CD4-positive, CD25-positive, alpha-beta regulatory T cell (primary cell): ENCODE results near the gene CD59. TPM values are rescaled to one million over a fixed set of nuclear protein-coding genes. Genes with fewer than 3 reads are reported as not detected.
A peak's percentile ranks its signal among the peaks of the same experiment; 100 is the strongest.

Experiments used
- ATAC-seq, 2 donors: fragments of 150-1000 bp; cut with Tn5 transposase; one replicate each; pipeline ENCODE4 v1.10.0; 2021; ENCODE audit warnings: low read depth in 2 of 2, moderate number of reproducible peaks in 2 of 2, moderate library complexity in 1 of 2
- DNase-seq, 3 donors: peaks; one replicate each; pipeline versions ENCODE4 v3.0.0 to v3.0.0-alpha.2; 2012 to 2022; ENCODE audit warnings: mixed read lengths in 1 of 3
- H3K27ac ChIP-seq: one replicate; pipeline ENCODE4 v1.7.0; 2013; ENCODE audit warnings: mild to moderate bottlenecking, low read length; ENCODE audit not compliant: insufficient read depth, poor library complexity, severe bottlenecking
- H3K27me3 ChIP-seq: one replicate; pipeline ENCODE4 v1.7.0; 2013; ENCODE audit warnings: low read length; ENCODE audit not compliant: control insufficient read depth, insufficient read depth
- H3K36me3 ChIP-seq: one replicate; pipeline ENCODE4 v1.7.0; 2013; ENCODE audit warnings: mild to moderate bottlenecking, low read length, moderate library complexity; ENCODE audit not compliant: control insufficient read depth, insufficient read depth
- H3K4me1 ChIP-seq: 2 replicates; pipeline ENCODE4 v1.7.0; 2013; ENCODE audit warnings: mild to moderate bottlenecking, low read length; ENCODE audit not compliant: insufficient read depth, control insufficient read depth, poor library complexity, severe bottlenecking
- H3K4me3 ChIP-seq: one replicate; pipeline ENCODE4 v1.7.0; 2013; ENCODE audit warnings: low read depth, mild to moderate bottlenecking, low read length, moderate library complexity
- H3K9me3 ChIP-seq, 2 experiments: 1 replicate in 1 of 2; 2 replicates in 1 of 2; pipeline ENCODE4 v1.7.0; 2013; ENCODE audit warnings: low read length in 2 of 2, mild to moderate bottlenecking in 1 of 2, moderate library complexity in 1 of 2; ENCODE audit not compliant: control insufficient read depth in 2 of 2
- H3K27ac Mint-ChIP-seq, 3 donors: one replicate each; pipeline ENCODE4 v1.8.0; 2020 to 2022; ENCODE audit warnings: mild to moderate bottlenecking in 3 of 3, mixed read lengths in 3 of 3, moderate library complexity in 2 of 3
- H3K27me3 Mint-ChIP-seq: one replicate; pipeline ENCODE4 v1.8.0; 2022; ENCODE audit warnings: mild to moderate bottlenecking, mixed read lengths
- H3K36me3 Mint-ChIP-seq: one replicate; pipeline ENCODE4 v1.8.0; 2020; ENCODE audit warnings: mixed read lengths
- H3K4me1 Mint-ChIP-seq, 4 donors: one replicate each; pipeline ENCODE4 v1.8.0; 2020 to 2022; ENCODE audit warnings: mixed read lengths in 4 of 4, mild to moderate bottlenecking in 1 of 4
- H3K4me3 Mint-ChIP-seq, 4 donors: one replicate each; pipeline ENCODE4 v1.8.0; 2020 to 2022; ENCODE audit warnings: mild to moderate bottlenecking in 4 of 4, mixed read lengths in 4 of 4, moderate library complexity in 3 of 4
- H3K9me3 Mint-ChIP-seq, 7 donors: one replicate each; pipeline ENCODE4 v1.8.0; 2020 to 2022; ENCODE audit warnings: mixed read lengths in 7 of 7, mild to moderate bottlenecking in 3 of 7, moderate library complexity in 2 of 7
- polyA plus RNA-seq, 4 donors: library from polyadenylated mRNA; unstranded; fragments of 300-500 nt; fragmentation: Illumina TruSeq; gene quantifications; one replicate each; pipeline ENCODE4 v1.2.3, GENCODE V29; 2021
- total RNA-seq: library from RNA; stranded (reverse); gene quantifications from one replicate; pipeline ENCODE4 v1.2.3, GENCODE V29; 2022

CD59 gene, protein sequence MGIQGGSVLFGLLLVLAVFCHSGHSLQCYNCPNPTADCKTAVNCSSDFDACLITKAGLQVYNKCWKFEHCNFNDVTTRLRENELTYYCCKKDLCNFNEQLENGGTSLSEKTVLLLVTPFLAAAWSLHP
- total RNA-seq (80.3 TPM), polyA plus RNA-seq (100 to 1,000 TPM; 180 to 388 (median 223) TPM)

DNA sequence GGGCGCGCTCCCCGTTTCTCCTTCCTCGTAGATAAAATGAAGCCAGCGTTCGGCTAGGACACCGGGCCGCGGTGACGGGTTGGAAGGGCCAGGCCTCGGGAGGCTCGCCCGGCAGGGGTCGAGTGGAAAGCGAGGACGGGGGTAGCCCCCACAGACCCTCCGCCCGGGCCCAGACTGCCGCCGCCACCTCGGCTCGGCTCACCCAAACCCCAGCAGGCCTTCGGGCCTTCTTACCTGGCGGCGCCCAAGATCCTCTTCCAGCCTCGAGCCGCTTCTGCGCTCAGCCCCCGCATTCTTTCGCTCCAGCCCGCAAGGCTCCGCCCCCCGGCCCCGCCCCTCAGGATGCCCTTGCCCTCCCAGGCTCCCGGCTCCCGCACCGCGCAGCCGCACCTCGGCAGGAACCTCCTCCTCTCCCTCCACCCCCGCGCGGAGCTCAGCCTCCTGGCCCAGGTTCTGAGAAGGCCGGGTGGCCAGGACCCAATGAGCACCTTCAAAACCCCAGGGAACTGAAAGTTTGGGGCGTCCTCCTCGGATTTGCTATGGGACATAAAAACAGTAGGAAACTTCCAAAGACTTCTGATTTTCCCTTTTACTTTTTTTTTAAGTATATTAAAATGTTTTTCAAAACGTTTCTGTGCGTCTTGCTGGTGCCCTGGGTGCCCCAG is at the start of gene CD59:
CD59 (minus strand) TSS at position 276 of the 665 bp plus-strand sequence. CDS start 13,978 bp downstream, outside the sequence.
- Mint-ChIP-seq H3K4me3 (peak within 1 kb of the TSS; percentile 94 to 99 (median 96)), H3K27ac (peak within 1 kb of the TSS; percentile 83 to 96 (median 87)), H3K9me3 (no peaks in the 10 kb centered on the region), H3K4me1 (peaks cover 16 to 46% (median 30%) of the 10 kb centered on the region in 4 donors), H3K36me3 (peaks cover 5% of the 10 kb centered on the region), H3K27me3 (no peaks in the 10 kb centered on the region)
- Histone ChIP-seq H3K9me3 (no peaks in the 10 kb centered on the region), H3K27ac (peak within 1 kb of the TSS; percentile 76), H3K27me3 (no peaks in the 10 kb centered on the region), H3K4me1 (peaks cover 20% of the 10 kb centered on the region), H3K4me3 (peak within 1 kb of the TSS; percentile 97), H3K36me3 (no peaks in the 10 kb centered on the region)
- DNase-seq: peak; percentile 77 to 89 (median 89)
- ATAC-seq: peak; percentile 78

DNA sequence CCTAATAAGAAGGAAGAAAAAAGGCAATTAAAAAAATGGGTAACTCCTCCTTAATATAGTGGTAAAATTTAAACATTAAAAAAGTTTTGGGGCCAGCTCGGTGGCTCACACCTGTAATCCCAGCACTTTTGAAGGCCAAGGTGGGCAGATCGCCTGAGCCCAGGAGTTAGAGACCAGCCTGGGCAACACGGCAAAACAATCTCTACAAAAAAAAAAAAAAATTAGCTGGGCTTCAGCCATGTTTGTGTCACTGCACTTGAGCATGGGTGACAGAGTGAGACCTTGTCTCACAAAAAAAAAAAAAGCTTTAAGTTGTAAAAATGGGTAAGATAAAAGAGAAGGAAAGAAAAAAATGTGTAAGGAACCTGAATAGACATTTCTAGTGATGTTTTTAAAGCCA is 49.4 kb upstream of the CD59 start:
- Histone ChIP-seq H3K4me1 (no peaks in the 10 kb centered on the region), H3K4me3 (no peak overlapping the region), H3K27me3 (peaks cover 35% of the 10 kb centered on the region), H3K27ac (no peak overlapping the region), H3K36me3 (no peaks in the 10 kb centered on the region), H3K9me3 (peaks cover 0 to 2% of the 10 kb centered on the region in 2 experiments)
- Mint-ChIP-seq H3K4me1 (no peaks in the 10 kb centered on the region), H3K27me3 (peaks cover 66% of the 10 kb centered on the region), H3K9me3 (peaks cover 0 to 3% (median 0%) of the 10 kb centered on the region in 7 donors), H3K36me3 (no peaks in the 10 kb centered on the region), H3K27ac (no peak overlapping the region), H3K4me3 (no peak overlapping the region)
- ATAC-seq (no peak), DNase-seq (no peak)

DNA sequence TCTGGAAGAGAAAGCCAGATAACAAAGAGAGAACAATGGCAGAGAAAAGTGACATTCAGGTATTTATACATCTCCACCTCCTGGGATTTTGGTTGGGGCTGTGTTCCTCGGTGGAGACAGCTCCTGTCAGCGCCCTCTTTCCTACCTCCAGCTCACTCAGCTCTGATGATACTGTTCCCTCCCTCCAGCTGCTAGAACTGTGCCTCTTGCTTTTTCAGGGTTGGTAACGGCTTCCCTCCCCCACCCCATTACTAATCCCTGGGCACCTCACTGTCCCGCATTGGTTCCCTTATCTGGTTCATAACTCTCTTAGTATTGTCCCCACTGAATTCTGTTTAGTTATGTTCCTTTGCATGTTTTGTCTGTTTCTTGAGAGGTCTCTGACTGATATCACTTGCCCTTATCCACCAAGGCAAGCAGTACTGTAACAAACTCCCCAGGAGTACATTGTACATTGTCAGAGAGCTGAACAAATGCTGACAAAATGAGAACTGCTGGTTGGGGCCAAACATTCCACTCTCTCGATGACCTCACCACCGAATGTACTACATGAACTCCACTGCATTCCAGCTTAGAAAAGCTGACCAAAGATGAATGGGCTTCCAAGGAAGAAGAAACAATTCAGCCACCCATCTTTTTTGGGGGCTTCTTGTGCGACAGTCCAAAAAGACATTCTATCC is 43.8 kb upstream of the CD59 start:
- Histone ChIP-seq H3K4me1 (peaks cover 3% of the 10 kb centered on the region), H3K9me3 (no peaks in the 10 kb centered on the region), H3K27ac (no peak overlapping the region), H3K4me3 (no peak overlapping the region), H3K27me3 (peaks cover 38% of the 10 kb centered on the region), H3K36me3 (no peaks in the 10 kb centered on the region)
- Mint-ChIP-seq H3K4me3 (peak overlapping the region in 1 of 4 donors; percentile 53), H3K4me1 (peaks cover 0 to 15% (median 10%) of the 10 kb centered on the region in 4 donors), H3K9me3 (no peaks in the 10 kb centered on the region), H3K27ac (peak overlapping the region in 1 of 3 donors; percentile 6), H3K27me3 (peaks cover 54% of the 10 kb centered on the region), H3K36me3 (no peaks in the 10 kb centered on the region)
- ATAC-seq (no peak), DNase-seq (no peak)

DNA sequence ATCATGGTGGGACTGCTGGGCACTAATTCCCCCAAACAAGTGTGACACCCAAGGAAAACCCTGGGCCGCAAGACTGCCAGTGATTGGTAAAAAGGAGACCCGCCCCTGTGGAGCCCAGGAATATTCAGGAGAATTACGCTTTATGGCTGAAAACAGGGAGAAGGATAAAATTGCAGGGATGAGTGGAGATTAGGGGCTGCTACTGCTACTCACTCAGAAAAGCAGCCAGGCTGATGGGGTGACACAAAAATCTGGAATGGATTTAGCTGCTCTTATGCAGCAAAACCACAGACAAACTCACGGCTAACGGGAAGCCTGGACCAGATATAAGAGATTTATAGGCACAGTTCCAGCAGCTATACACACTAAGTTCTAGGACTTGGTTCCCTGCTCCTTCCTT is 42.5 kb upstream of the CD59 start:
- peaks cover 32% of the 10 kb centered on the region for H3K27me3 ChIP-seq
- DNase-seq (no peak), ATAC-seq (no peak)
- Mint-ChIP-seq H3K27ac (no peak overlapping the region), H3K4me1 (peaks cover 0 to 20% (median 15%) of the 10 kb centered on the region in 4 donors), H3K27me3 (peaks cover 50% of the 10 kb centered on the region), H3K4me3 (peak overlapping the region in 1 of 4 donors; percentile 72), H3K36me3 (no peaks in the 10 kb centered on the region), H3K9me3 (no peaks in the 10 kb centered on the region)
- H3K27ac ChIP-seq: no peak overlapping the region
- H3K9me3 ChIP-seq: no peaks in the 10 kb centered on the region
- H3K36me3 ChIP-seq: no peaks in the 10 kb centered on the region
- H3K4me1 ChIP-seq: peaks cover 6% of the 10 kb centered on the region
- H3K4me3 ChIP-seq: no peak overlapping the region

DNA sequence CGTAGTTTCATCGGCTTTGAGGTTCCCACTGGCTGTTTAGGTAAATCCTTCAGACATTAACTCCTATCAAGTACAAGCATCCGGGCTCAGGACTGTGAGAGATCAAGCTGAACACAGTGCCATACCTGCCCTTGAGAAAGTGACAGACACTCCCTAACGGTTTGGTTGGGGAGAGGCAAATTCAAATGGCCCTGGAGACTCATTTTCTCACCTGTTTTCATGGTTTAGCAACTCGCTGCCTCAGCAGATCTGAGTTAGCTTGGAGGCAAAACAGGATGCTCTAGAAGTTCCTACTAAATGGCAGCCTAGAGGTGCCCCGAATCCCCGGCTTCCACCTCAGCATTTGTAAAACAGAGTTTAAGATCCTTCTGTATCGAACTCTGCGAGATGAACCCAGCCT is 41.7 kb upstream of the CD59 start:
- no peak for ATAC-seq
- Histone ChIP-seq H3K27ac (no peak overlapping the region), H3K9me3 (no peaks in the 10 kb centered on the region), H3K36me3 (no peaks in the 10 kb centered on the region), H3K4me1 (peaks cover 13% of the 10 kb centered on the region), H3K27me3 (peaks cover 30% of the 10 kb centered on the region), H3K4me3 (no peak overlapping the region)
- Mint-ChIP-seq H3K27me3 (peaks cover 47% of the 10 kb centered on the region), H3K4me1 (peaks cover 0 to 27% (median 22%) of the 10 kb centered on the region in 4 donors), H3K27ac (peak overlapping the region in 1 of 3 donors; percentile 46), H3K9me3 (no peaks in the 10 kb centered on the region), H3K4me3 (peak overlapping the region in 2 of 4 donors; percentile 50 to 72), H3K36me3 (no peaks in the 10 kb centered on the region)
- DNase-seq: peak in 2 of 3 donors; percentile 13 to 16

DNA sequence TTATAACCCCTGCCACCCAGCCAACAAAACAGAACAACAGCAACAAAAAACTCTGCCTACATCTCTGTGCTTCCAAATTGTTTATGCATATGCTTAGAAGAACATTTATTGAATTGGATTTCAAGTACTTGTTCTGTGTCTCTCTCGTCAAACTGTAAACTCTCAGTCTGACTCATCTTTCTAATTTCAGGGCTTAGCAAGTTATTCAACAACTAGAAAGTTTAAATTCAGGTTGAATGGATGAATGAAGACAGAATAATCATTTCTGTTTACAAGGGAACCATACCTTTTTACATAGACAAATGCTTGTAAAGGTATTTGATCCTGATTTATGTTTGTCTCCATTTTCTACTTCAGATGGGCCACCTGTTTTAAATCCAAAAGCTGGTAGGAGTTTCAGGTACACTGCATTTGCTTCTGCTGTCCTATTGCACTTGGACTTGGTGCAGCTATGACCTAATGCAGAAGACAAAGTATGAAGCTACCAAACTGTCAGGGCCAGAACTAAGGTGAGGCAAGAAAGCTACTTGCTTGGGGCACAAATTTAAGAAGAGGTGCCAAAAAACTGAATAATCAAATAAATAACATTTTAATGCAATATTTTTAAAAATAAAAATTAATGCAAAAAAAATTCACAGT is 39.7 kb upstream of the CD59 start:
- DNase-seq: peak in 1 of 3 donors; percentile 14
- H3K9me3 ChIP-seq: no peaks in the 10 kb centered on the region
- H3K27me3 ChIP-seq: peaks cover 19% of the 10 kb centered on the region
- peaks cover 10 to 44% (median 37%) of the 10 kb centered on the region in 4 donors for H3K4me1 Mint-ChIP-seq
- H3K36me3 Mint-ChIP-seq: no peaks in the 10 kb centered on the region
- no peak overlapping the region for H3K4me3 ChIP-seq
- peak overlapping the region; percentile 64 to 98 (median 96) for H3K4me3 Mint-ChIP-seq
- H3K4me1 ChIP-seq: peaks cover 33% of the 10 kb centered on the region
- no peaks in the 10 kb centered on the region for H3K9me3 Mint-ChIP-seq
- no peaks in the 10 kb centered on the region for H3K36me3 ChIP-seq
- no peak for ATAC-seq
- H3K27ac ChIP-seq: no peak overlapping the region
- peak overlapping the region in 2 of 3 donors; percentile 48 to 98 for H3K27ac Mint-ChIP-seq
- peaks cover 31% of the 10 kb centered on the region for H3K27me3 Mint-ChIP-seq

DNA sequence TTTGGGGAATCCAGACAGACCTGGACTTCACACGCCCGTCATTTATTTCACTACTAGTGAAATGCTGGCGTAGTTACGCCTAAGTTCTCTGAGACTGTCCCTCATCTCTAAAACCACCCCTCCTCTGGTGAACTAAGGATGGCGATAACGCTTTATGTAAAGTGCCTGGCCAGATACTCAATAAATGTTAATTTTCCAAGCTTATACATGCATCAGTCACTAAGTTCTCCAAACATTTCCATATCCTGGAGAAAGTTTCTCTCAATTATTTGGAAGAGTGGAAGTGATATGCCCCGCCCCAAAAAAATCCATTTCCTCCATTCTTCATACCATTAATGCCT is 39.2 kb upstream of the CD59 start:
- ATAC-seq (no peak), DNase-seq (no peak)
- Histone ChIP-seq H3K4me3 (peak overlapping the region; percentile 75), H3K27ac (no peak overlapping the region), H3K36me3 (peaks cover 1% of the 10 kb centered on the region), H3K9me3 (no peaks in the 10 kb centered on the region), H3K27me3 (peaks cover 17% of the 10 kb centered on the region), H3K4me1 (peaks cover 35% of the 10 kb centered on the region)
- Mint-ChIP-seq H3K4me3 (peak overlapping the region; percentile 96 to 99 (median 98)), H3K27me3 (peaks cover 27% of the 10 kb centered on the region), H3K27ac (peak overlapping the region; percentile 62 to 98 (median 98)), H3K36me3 (peaks cover 1% of the 10 kb centered on the region), H3K9me3 (no peaks in the 10 kb centered on the region), H3K4me1 (peaks cover 11 to 48% (median 39%) of the 10 kb centered on the region in 4 donors)
